ENCODE measurements around the gene A4GALT. TPM values are rescaled to one million over a fixed set of nuclear protein-coding genes. Genes with fewer than 3 reads are reported as not detected.

A4GALT gene
- total and polyA plus RNA-seq, 10 of the 15 experiments (the other 5 are each of a cell fraction or from before 2014, with no cell fraction given): 0.04 to 3.9 (median 2.3) TPM; not detected in 1

- Histone ChIP-seq H3K9me3 (replicated peaks; ENCODE audit: control insufficient read depth, insufficient read depth, low read length) (no peaks in the 10 kb centered on the region), H4K20me1 (ENCODE audit: control insufficient read depth, insufficient read depth) (no peaks in the 10 kb centered on the region), H2AFZ (ENCODE audit: control insufficient read depth, low read depth, low read length) (no peak overlapping the region), H3K4me3 (peak overlapping the region; percentile 100), H3K9ac (ENCODE audit: control insufficient read depth, insufficient read depth, low read length) (peak overlapping the region; percentile 85), H3K27me3 (replicated peaks in 1 of 2; ENCODE audit: control insufficient read depth in 2 of 2, insufficient read depth in 2 of 2, low read length in 1 of 2) (no peaks in the 10 kb centered on the region), H3K27ac (ENCODE audit: control insufficient read depth, insufficient read depth) (peak overlapping the region; percentile 69; the same call in 1 of the 2 replicates), H3K79me2 (ENCODE audit: control insufficient read depth, insufficient read depth, low read length) (peaks cover 54% of the 10 kb centered on the region), H3K36me3 (ENCODE audit: control insufficient read depth in 2 of 2, insufficient read depth in 2 of 2, low read length in 1 of 2) (no peaks in the 10 kb centered on the region), H3K4me1 (ENCODE audit: control insufficient read depth, insufficient read depth, low read length) (peaks cover 39% of the 10 kb centered on the region), H3K4me2 (ENCODE audit: control insufficient read depth, insufficient read depth) (peak overlapping the region; percentile 98)
- RAD21 ChIA-PET (ENCODE audit: unreplicated experiment): interaction anchor here (0.6 to 1.0 kb wide), 2 partner anchors 8 to 128 kb away, joined by 3 read pairs; partner anchors contain the start of gene RRP7A
- no peak for FAIRE-seq
- ATAC-seq: no peak
- SMC1A ChIA-PET (ENCODE audit: uncharacterized antibody, unreplicated experiment): interaction anchor here (0.7 to 1.9 kb wide), 3 partner anchors 17 to 64 kb away, joined by 3 to 6 read pairs (median 3); no protein-coding TSS in a partner anchor
- DNase-seq (ENCODE audit: low read depth, low spot score): no peak
- no TSS peak for BruUV-seq (replicated peaks)
- CTCF ChIA-PET: interaction anchor here (0.7 to 3.0 kb wide), 3 partner anchors 12 to 26 kb away, joined by 4 to 17 read pairs (median 5); no protein-coding TSS in a partner anchor
- in situ Hi-C loops (cut with MboI) (no loop called here), intact Hi-C loops (cut with micrococcal nuclease; ENCODE audit: unreplicated experiment) (loop anchor here (2.0 kb wide), 1 partner anchor 33 kb away; the partner anchor contains the start of gene POLDIP3)
- WGBS (ENCODE audit: insufficient coverage, insufficient replicate concordance, low lambda C conversion rate, missing lambda C conversion rate): 11% methylated on average over 4 of the region's 4 CpGs
- POLR2A ChIA-PET: interaction anchor here (0.7 to 2.1 kb wide), 3 partner anchors 9 to 365 kb away, joined by 3 to 11 read pairs (median 4); partner anchors contain the start of gene POLDIP3
- TF ChIP-seq NFXL1 (IDR thresholded peaks at IDR 0.05; ENCODE audit: borderline replicate concordance) (no peak), TARDBP (IDR thresholded peaks at IDR 0.05; ENCODE audit: borderline replicate concordance) (no peak), CBFB (IDR thresholded peaks at IDR 0.05; ENCODE audit: low read depth) (no peak), MXI1 (IDR thresholded peaks at IDR 0.05; ENCODE audit: low read depth, low read length) (no peak), CBX5 (IDR thresholded peaks at IDR 0.05; ENCODE audit: low read depth) (no peak), IKZF1 (conservative IDR thresholded peaks at IDR 0.05) (no peak), GATAD2B (conservative IDR thresholded peaks at IDR 0.05; ENCODE audit: low read depth) (no peak), MTA3 (IDR thresholded peaks at IDR 0.05; ENCODE audit: borderline replicate concordance, low read length) (no peak), ZBTB4 (CRISPR knock-in tag; IDR thresholded peaks at IDR 0.05) (no peak), PAX5 (IDR thresholded peaks at IDR 0.05; ENCODE audit: borderline replicate concordance, low read depth, low read length) (no peak), WRNIP1 (IDR thresholded peaks at IDR 0.05; ENCODE audit: borderline replicate concordance, low read depth, low read length) (no peak), ZNF622 (IDR thresholded peaks at IDR 0.05) (no peak), KLF5 (IDR thresholded peaks at IDR 0.05; ENCODE audit: partially characterized antibody) (no peak), PAX8 (IDR thresholded peaks at IDR 0.05) (no peak)
Observed at GRCh38 chr22:42648017-42648367, 72.7 kb downstream of the A4GALT start.
